Right atrium auricular region (tissue), 2 donors: ENCODE data around the gene CDH13. TPM values are rescaled to one million over a fixed set of nuclear protein-coding genes. Genes with fewer than 3 reads are reported as not detected.
A peak's percentile ranks its signal among the peaks of the same experiment; 100 is the strongest.

Experiments used
- DNase-seq: peaks from one replicate; pipeline ENCODE4 v3.0.0-alpha.2; 2019; ENCODE audit warnings: low spot score
- H3K27ac ChIP-seq, 2 donors: fragments of 200-600 bp; sonication (generic); 1 replicate in 1 of 2; 2 replicates in 1 of 2; pipeline ENCODE4 v1.5.1; 2016 to 2019
- H3K27me3 ChIP-seq, 2 donors: fragments of 200-600 bp; sonication (generic); one replicate each; pipeline versions ENCODE4 v1.5.1 to v1.6.0; 2017 to 2019
- H3K36me3 ChIP-seq: fragments of 200-600 bp; sonication (generic); one replicate; pipeline ENCODE4 v1.5.1; 2016
- H3K4me1 ChIP-seq, 2 donors: fragments of 200-600 bp; sonication (generic); one replicate each; pipeline versions ENCODE4 v1.5.1 to v1.6.0; 2017 to 2019
- H3K4me3 ChIP-seq, 2 donors: fragments of 200-600 bp; sonication (generic); 1 replicate in 1 of 2; 2 replicates in 1 of 2; pipeline ENCODE4 v1.5.1; 2017 to 2019; ENCODE audit warnings: mild to moderate bottlenecking in 1 of 2, moderate library complexity in 1 of 2
- H3K9me3 ChIP-seq, 2 donors: fragments of 200-600 bp; sonication (generic); one replicate each; pipeline ENCODE4 v1.5.1; 2019
- CTCF ChIP-seq, 2 donors: fragments of 200-600 bp; sonication (generic); IDR thresholded peaks; one replicate each; pipeline ENCODE4 v1.5.1; 2019; ENCODE audit warnings: antibody characterized with exemption in 2 of 2
- total RNA-seq, 2 donors: library from RNA; depleted of rRNA; stranded (reverse); fragments of >200 nt; gene quantifications; one replicate each; pipeline ENCODE4 v1.1.0, GENCODE V29; 2016

Gene CDH13
- total RNA-seq, 2 donors from 2014 or later, result 75.4 to 85.9 TPM

DNA sequence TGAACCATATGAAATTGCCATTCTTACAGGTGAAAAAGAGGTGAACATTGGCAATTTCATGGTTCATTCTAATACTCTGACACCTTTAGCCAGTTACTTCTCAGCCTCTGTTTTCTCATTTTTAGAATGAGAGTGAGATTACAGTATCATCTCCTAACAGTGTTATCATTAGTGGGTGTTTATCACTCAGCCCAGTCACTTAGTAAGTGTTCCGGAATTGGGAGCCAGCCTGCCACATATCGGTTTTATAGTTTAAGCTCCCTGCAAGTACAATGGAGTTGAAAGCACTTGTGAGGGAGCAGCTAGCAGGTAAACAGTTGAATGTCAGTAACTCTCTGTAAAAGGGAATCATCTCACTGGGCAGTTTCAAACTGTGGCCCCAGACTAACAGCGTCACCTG lies 597.9 kb downstream of the CDH13 start:
- Histone ChIP-seq H3K9me3 (no peaks in the 10 kb centered on the region), H3K27me3 (no peaks in the 10 kb centered on the region), H3K4me1 (peaks cover 0 to 9% of the 10 kb centered on the region in 2 donors), H3K36me3 (no peaks in the 10 kb centered on the region), H3K27ac (peak overlapping the region; percentile 3 to 76), H3K4me3 (no peak overlapping the region)
- no peak for TF ChIP-seq CTCF (IDR thresholded peaks at IDR 0.05)
- DNase-seq, result no peak

GRCh38 chr16:83227336-83227735 lies 600.6 kb downstream of the CDH13 start:
- peaks cover 0 to 15% of the 10 kb centered on the region in 2 donors for H3K4me1 ChIP-seq
- no peaks in the 10 kb centered on the region for H3K27me3 ChIP-seq
- no peaks in the 10 kb centered on the region for H3K9me3 ChIP-seq
- no peak overlapping the region for H3K27ac ChIP-seq
- DNase-seq, result no peak
- H3K36me3 ChIP-seq, result no peaks in the 10 kb centered on the region
- no peak for TF ChIP-seq CTCF (IDR thresholded peaks at IDR 0.05)
- H3K4me3 ChIP-seq, result no peak overlapping the region

DNA sequence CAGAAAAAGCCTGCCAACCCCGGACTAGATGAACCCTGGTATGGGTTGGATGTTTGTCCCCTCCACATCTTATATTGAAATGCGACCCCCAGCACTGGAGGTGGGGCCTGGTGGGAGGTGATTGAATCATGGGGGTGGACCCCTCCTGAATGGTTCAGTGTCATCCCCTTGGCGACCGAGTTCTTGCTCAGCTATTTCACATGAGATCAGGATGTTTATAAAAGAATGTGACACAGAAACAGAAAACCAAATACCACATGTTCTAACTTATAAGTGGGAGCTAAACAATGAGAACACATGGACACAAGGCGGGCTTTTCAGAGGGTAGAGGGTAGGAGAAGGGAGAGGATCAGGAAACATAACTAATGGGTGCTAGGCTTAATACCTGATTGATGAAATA lies 605.0 kb downstream of the CDH13 start:
- Histone ChIP-seq H3K27ac (no peak overlapping the region), H3K4me1 (peaks cover 0 to 6% of the 10 kb centered on the region in 2 donors), H3K36me3 (no peaks in the 10 kb centered on the region), H3K9me3 (no peaks in the 10 kb centered on the region), H3K27me3 (no peaks in the 10 kb centered on the region), H3K4me3 (no peak overlapping the region)
- TF ChIP-seq CTCF (IDR thresholded peaks at IDR 0.05), result no peak
- DNase-seq, result no peak

- Histone ChIP-seq H3K4me1 (peaks cover 0 to 6% of the 10 kb centered on the region in 2 donors), H3K27me3 (no peaks in the 10 kb centered on the region), H3K4me3 (no peak overlapping the region), H3K9me3 (no peaks in the 10 kb centered on the region), H3K27ac (no peak overlapping the region), H3K36me3 (no peaks in the 10 kb centered on the region)
- DNase-seq, result no peak
- TF ChIP-seq CTCF (IDR thresholded peaks at IDR 0.05), result no peak
Measured at GRCh38 chr16:83233153-83233552, 606.4 kb downstream of the CDH13 start.

DNA sequence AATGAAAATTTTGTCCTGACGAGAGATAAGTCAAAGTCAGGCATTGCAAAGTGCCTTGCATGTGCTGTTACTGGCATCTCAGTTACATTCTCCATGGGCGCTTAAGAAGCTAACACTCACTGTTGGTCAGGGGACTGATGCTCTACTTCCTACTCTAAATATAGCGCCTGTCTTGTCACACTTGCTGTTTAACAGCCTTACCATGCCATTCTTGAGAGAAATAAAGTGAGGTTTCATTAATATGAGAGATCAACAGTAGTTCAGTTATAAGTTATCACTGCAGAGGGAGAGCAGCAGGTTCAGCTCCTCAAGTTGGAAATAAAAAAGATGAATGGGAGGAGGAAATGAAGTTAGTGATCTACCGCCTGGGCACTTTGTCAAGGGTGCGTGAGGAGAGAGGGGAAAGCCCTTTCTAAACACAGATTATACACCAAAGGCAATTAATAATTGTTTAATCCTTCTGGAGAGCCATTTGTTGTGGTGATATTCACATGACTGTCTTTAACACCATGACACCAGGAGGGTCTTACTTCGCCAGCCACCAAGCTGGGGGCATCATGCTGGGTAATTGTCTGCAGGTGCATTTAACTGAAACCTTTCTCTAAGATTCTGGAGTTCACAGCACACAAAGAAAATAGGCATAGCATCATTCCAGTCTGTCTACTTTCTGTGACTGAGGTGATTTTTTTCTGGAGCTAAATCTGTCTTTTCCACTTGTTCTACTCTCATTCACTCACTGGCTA lies 612.4 kb downstream of the CDH13 start:
- no peak for TF ChIP-seq CTCF (IDR thresholded peaks at IDR 0.05)
- no peaks in the 10 kb centered on the region for H3K27me3 ChIP-seq
- H3K36me3 ChIP-seq, result no peaks in the 10 kb centered on the region
- H3K4me3 ChIP-seq, result no peak overlapping the region
- no peak for DNase-seq
- H3K27ac ChIP-seq, result no peak overlapping the region
- no peaks in the 10 kb centered on the region for H3K9me3 ChIP-seq
- no peaks in the 10 kb centered on the region for H3K4me1 ChIP-seq

DNA sequence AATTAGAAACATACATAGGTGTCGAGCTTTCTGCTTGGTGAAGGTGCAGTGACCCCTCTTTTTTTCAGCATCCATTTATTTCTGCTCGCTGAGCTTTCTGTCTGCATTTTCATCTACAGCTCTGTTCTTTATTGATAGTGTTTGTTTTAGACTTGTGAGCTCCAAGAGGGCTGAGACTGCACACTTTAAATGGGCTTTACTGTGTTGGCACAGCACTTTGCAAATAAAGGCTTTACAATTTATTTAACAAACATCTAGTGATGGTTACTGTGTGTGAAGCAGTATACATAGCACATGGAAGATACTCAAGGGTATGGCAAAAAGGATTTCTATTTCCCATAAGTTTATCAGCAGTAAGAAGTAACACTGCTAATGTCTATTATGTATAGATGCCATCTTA lies 617.3 kb downstream of the CDH13 start:
- Histone ChIP-seq H3K4me1 (peaks cover 0 to 6% of the 10 kb centered on the region in 2 donors), H3K4me3 (no peak overlapping the region), H3K27me3 (no peaks in the 10 kb centered on the region), H3K9me3 (no peaks in the 10 kb centered on the region), H3K36me3 (no peaks in the 10 kb centered on the region), H3K27ac (no peak overlapping the region)
- TF ChIP-seq CTCF (IDR thresholded peaks at IDR 0.05), result no peak
- no peak for DNase-seq
